Measurements from ENCODE around the gene SCN2B. TPM values are rescaled to one million over a fixed set of nuclear protein-coding genes. Genes with fewer than 3 reads are reported as not detected.

Gene SCN2B
- total and polyA plus RNA-seq, 10 of the 15 experiments (the other 5 are each of a cell fraction or from before 2014, with no cell fraction given): 0.01 TPM; not detected in 9

DNA sequence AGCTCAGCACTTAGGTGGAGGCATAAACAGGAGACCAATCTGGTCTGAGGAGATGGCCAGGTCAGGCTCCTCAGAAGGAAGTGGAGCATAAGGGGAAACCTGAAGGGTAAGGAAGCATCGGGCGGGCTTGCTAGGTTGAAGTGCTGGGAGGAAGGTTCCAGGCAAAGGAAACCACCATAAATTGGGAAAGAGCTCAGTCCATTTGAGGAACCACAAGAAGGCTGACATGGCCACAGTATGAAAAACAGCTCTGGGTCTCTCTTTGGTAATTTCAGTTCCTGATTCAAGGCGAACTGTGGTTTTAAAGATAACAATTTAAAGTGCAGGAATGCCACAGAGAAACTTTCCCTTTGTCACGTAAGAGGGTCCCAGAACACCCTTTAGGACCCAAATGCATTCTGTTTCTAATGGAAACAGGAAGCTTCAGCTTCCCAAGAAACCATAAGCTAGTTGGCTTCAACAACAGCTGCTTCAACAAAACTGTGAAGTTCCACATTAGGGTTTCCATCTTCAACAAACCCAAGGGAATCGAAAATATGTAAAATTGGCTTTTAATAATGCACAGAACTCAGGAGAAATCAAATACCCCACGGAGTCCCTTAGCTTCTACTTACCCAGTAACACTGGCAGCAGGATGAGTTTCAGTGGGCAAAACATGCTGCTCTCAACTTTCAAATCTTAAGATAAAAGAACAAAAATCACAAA is 37.9 kb upstream of the SCN2B start (continued):
- TF ChIP-seq, protein P1, sequence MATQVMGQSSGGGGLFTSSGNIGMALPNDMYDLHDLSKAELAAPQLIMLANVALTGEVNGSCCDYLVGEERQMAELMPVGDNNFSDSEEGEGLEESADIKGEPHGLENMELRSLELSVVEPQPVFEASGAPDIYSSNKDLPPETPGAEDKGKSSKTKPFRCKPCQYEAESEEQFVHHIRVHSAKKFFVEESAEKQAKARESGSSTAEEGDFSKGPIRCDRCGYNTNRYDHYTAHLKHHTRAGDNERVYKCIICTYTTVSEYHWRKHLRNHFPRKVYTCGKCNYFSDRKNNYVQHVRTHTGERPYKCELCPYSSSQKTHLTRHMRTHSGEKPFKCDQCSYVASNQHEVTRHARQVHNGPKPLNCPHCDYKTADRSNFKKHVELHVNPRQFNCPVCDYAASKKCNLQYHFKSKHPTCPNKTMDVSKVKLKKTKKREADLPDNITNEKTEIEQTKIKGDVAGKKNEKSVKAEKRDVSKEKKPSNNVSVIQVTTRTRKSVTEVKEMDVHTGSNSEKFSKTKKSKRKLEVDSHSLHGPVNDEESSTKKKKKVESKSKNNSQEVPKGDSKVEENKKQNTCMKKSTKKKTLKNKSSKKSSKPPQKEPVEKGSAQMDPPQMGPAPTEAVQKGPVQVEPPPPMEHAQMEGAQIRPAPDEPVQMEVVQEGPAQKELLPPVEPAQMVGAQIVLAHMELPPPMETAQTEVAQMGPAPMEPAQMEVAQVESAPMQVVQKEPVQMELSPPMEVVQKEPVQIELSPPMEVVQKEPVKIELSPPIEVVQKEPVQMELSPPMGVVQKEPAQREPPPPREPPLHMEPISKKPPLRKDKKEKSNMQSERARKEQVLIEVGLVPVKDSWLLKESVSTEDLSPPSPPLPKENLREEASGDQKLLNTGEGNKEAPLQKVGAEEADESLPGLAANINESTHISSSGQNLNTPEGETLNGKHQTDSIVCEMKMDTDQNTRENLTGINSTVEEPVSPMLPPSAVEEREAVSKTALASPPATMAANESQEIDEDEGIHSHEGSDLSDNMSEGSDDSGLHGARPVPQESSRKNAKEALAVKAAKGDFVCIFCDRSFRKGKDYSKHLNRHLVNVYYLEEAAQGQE (IDR thresholded peaks at IDR 0.05; ENCODE audit: low read depth, low read length): no peak
- TF ChIP-seq HCFC1 (IDR thresholded peaks at IDR 0.05; ENCODE audit: low read length) (no peak), NFIC (IDR thresholded peaks at IDR 0.05; ENCODE audit: low read depth, low read length) (peak; percentile 94), SP1 (IDR thresholded peaks at IDR 0.05; ENCODE audit: low read depth, low read length) (no peak), ZNF384 (IDR thresholded peaks at IDR 0.05; ENCODE audit: borderline replicate concordance, low read depth, low read length) (no peak), IRF4 (IDR thresholded peaks at IDR 0.05; ENCODE audit: low read depth, low read length) (peak; percentile 84), YBX1 (IDR thresholded peaks at IDR 0.05) (no peak), NR2F1 (conservative IDR thresholded peaks at IDR 0.05) (peak; percentile 62), TCF7 (IDR thresholded peaks at IDR 0.05; ENCODE audit: borderline replicate concordance) (no peak), WRNIP1 (IDR thresholded peaks at IDR 0.05; ENCODE audit: borderline replicate concordance, low read depth, low read length) (no peak), TARDBP (IDR thresholded peaks at IDR 0.05; ENCODE audit: borderline replicate concordance) (no peak), KLF5 (IDR thresholded peaks at IDR 0.05; ENCODE audit: partially characterized antibody) (no peak), HDAC6 (IDR thresholded peaks at IDR 0.05; ENCODE audit: unreplicated experiment) (no peak), SREBF2 (IDR thresholded peaks at IDR 0.05; ENCODE audit: low read length) (no peak)
- TF ChIP-seq, protein P2, sequence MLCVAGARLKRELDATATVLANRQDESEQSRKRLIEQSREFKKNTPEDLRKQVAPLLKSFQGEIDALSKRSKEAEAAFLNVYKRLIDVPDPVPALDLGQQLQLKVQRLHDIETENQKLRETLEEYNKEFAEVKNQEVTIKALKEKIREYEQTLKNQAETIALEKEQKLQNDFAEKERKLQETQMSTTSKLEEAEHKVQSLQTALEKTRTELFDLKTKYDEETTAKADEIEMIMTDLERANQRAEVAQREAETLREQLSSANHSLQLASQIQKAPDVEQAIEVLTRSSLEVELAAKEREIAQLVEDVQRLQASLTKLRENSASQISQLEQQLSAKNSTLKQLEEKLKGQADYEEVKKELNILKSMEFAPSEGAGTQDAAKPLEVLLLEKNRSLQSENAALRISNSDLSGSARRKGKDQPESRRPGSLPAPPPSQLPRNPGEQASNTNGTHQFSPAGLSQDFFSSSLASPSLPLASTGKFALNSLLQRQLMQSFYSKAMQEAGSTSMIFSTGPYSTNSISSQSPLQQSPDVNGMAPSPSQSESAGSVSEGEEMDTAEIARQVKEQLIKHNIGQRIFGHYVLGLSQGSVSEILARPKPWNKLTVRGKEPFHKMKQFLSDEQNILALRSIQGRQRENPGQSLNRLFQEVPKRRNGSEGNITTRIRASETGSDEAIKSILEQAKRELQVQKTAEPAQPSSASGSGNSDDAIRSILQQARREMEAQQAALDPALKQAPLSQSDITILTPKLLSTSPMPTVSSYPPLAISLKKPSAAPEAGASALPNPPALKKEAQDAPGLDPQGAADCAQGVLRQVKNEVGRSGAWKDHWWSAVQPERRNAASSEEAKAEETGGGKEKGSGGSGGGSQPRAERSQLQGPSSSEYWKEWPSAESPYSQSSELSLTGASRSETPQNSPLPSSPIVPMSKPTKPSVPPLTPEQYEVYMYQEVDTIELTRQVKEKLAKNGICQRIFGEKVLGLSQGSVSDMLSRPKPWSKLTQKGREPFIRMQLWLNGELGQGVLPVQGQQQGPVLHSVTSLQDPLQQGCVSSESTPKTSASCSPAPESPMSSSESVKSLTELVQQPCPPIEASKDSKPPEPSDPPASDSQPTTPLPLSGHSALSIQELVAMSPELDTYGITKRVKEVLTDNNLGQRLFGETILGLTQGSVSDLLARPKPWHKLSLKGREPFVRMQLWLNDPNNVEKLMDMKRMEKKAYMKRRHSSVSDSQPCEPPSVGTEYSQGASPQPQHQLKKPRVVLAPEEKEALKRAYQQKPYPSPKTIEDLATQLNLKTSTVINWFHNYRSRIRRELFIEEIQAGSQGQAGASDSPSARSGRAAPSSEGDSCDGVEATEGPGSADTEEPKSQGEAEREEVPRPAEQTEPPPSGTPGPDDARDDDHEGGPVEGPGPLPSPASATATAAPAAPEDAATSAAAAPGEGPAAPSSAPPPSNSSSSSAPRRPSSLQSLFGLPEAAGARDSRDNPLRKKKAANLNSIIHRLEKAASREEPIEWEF (IDR thresholded peaks at IDR 0.05; ENCODE audit: insufficient replicate concordance, low read depth, low read length): no peak
- TF ChIP-seq, protein P3, sequence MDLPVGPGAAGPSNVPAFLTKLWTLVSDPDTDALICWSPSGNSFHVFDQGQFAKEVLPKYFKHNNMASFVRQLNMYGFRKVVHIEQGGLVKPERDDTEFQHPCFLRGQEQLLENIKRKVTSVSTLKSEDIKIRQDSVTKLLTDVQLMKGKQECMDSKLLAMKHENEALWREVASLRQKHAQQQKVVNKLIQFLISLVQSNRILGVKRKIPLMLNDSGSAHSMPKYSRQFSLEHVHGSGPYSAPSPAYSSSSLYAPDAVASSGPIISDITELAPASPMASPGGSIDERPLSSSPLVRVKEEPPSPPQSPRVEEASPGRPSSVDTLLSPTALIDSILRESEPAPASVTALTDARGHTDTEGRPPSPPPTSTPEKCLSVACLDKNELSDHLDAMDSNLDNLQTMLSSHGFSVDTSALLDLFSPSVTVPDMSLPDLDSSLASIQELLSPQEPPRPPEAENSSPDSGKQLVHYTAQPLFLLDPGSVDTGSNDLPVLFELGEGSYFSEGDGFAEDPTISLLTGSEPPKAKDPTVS (IDR thresholded peaks at IDR 0.05; ENCODE audit: low read depth, low read length): no peak
- TF ChIP-seq, protein P4, sequence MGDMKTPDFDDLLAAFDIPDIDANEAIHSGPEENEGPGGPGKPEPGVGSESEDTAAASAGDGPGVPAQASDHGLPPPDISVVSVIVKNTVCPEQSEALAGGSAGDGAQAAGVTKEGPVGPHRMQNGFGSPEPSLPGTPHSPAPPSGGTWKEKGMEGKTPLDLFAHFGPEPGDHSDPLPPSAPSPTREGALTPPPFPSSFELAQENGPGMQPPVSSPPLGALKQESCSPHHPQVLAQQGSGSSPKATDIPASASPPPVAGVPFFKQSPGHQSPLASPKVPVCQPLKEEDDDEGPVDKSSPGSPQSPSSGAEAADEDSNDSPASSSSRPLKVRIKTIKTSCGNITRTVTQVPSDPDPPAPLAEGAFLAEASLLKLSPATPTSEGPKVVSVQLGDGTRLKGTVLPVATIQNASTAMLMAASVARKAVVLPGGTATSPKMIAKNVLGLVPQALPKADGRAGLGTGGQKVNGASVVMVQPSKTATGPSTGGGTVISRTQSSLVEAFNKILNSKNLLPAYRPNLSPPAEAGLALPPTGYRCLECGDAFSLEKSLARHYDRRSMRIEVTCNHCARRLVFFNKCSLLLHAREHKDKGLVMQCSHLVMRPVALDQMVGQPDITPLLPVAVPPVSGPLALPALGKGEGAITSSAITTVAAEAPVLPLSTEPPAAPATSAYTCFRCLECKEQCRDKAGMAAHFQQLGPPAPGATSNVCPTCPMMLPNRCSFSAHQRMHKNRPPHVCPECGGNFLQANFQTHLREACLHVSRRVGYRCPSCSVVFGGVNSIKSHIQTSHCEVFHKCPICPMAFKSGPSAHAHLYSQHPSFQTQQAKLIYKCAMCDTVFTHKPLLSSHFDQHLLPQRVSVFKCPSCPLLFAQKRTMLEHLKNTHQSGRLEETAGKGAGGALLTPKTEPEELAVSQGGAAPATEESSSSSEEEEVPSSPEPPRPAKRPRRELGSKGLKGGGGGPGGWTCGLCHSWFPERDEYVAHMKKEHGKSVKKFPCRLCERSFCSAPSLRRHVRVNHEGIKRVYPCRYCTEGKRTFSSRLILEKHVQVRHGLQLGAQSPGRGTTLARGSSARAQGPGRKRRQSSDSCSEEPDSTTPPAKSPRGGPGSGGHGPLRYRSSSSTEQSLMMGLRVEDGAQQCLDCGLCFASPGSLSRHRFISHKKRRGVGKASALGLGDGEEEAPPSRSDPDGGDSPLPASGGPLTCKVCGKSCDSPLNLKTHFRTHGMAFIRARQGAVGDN (IDR thresholded peaks at IDR 0.05): no peak
